Neural cell (in vitro differentiated cells): ENCODE data around the gene EIF2B1. TPM values are rescaled to one million over a fixed set of nuclear protein-coding genes. Genes with fewer than 3 reads are reported as not detected.
"Not testable (repeated sequence)": the region's sequence is repeated elsewhere in the genome, so short reads cannot be mapped to it uniquely, and the experiment has no call there.

Source experiments
- H2AFZ ChIP-seq: fragments of 200-600, 300-800 bp; sonication (generic), shearing (Covaris generic); 2 replicates; pipeline ENCODE4 v1.6.0; 2014; ENCODE audit warnings: low read depth, mild to moderate bottlenecking, antibody characterized with exemption, low read length, moderate library complexity
- H3F3A ChIP-seq: fragments of 200-600 bp; shearing (Covaris generic); 2 replicates; pipeline ENCODE4 v1.6.1; 2016; ENCODE audit warnings: mild to moderate bottlenecking, moderate library complexity, mixed read lengths, antibody characterized with exemption, low read length; ENCODE audit not compliant: insufficient read depth, poor library complexity, severe bottlenecking
- H3K27ac ChIP-seq: fragments of 200-600, 300-800 bp; sonication (generic), shearing (Covaris generic); 2 replicates; pipeline ENCODE4 v1.5.1; 2014; ENCODE audit warnings: mild to moderate bottlenecking, low read length, moderate library complexity
- H3K27me3 ChIP-seq: fragments of 300-800, 200-600 bp; sonication (generic), shearing (Covaris generic); 2 replicates; pipeline ENCODE4 v1.6.0; 2014; ENCODE audit warnings: mild to moderate bottlenecking, low read depth, low read length, moderate library complexity; ENCODE audit not compliant: insufficient read depth
- H3K36me3 ChIP-seq: fragments of 300-800, 200-600 bp; sonication (generic), shearing (Covaris generic); 2 replicates; pipeline ENCODE4 v1.5.1; 2014; ENCODE audit warnings: mild to moderate bottlenecking, antibody characterized with exemption, low read length, moderate library complexity; ENCODE audit not compliant: insufficient read depth
- H3K4me2 ChIP-seq: fragments of 300-800, 200-600 bp; sonication (generic), shearing (Covaris generic); 2 replicates; pipeline ENCODE4 v1.6.0; 2014; ENCODE audit warnings: mild to moderate bottlenecking, low read length
- H3K4me3 ChIP-seq: fragments of 300-800, 200-600 bp; sonication (generic), shearing (Covaris generic); 2 replicates; pipeline ENCODE4 v1.5.1; 2014; ENCODE audit warnings: mild to moderate bottlenecking, low read length, moderate library complexity
- H3K79me2 ChIP-seq: fragments of 200-600 bp; shearing (Covaris generic); replicated peaks from 2 replicates; pipeline ENCODE4 v1.6.0; 2014; ENCODE audit warnings: mild to moderate bottlenecking, low read length, moderate library complexity; ENCODE audit not compliant: insufficient read depth
- H3K9ac ChIP-seq: fragments of 300-800, 200-600 bp; sonication (generic), shearing (Covaris generic); 2 replicates; pipeline ENCODE4 v1.6.1; 2016; ENCODE audit warnings: mild to moderate bottlenecking, low read length, mixed read lengths
- H3K9me2 ChIP-seq: fragments of 200-600 bp; shearing (Covaris generic); 2 replicates; pipeline ENCODE4 v1.6.1; 2016; ENCODE audit warnings: mild to moderate bottlenecking, low read length, mixed read lengths; ENCODE audit not compliant: insufficient read depth
- H3K9me3 ChIP-seq: fragments of 200-600, 300-800 bp; sonication (generic), shearing (Covaris generic); 2 replicates; pipeline ENCODE4 v1.6.1; 2016; ENCODE audit warnings: mild to moderate bottlenecking, mixed run types, low read length, moderate library complexity, mixed read lengths
- H4K20me1 ChIP-seq: fragments of 200-600 bp; shearing (Covaris generic); 2 replicates; pipeline ENCODE4 v1.6.1; 2016; ENCODE audit warnings: mild to moderate bottlenecking, mixed run types; ENCODE audit not compliant: insufficient read depth
- CTCF ChIP-seq: fragments of 450-650 bp; IDR thresholded peaks from 2 replicates; pipeline ENCODE4 v1.5.1; 2014; ENCODE audit warnings: antibody characterized with exemption, mild to moderate bottlenecking, moderate library complexity; ENCODE audit not compliant: poor library complexity, severe bottlenecking
- EP300 ChIP-seq: fragments of 450-650 bp; conservative IDR thresholded peaks from 2 replicates; pipeline ENCODE4 v1.6.1; 2014; ENCODE audit warnings: antibody characterized with exemption, mild to moderate bottlenecking, moderate library complexity; ENCODE audit not compliant: poor library complexity, severe bottlenecking
- EZH2 ChIP-seq: fragments of 200-600, 300-800 bp; shearing (Covaris generic), sonication (generic); IDR thresholded peaks from 2 replicates; pipeline ENCODE4 v1.6.1; 2014; ENCODE audit warnings: antibody characterized with exemption, low read length, borderline replicate concordance, mild to moderate bottlenecking; ENCODE audit not compliant: insufficient read depth, poor library complexity, severe bottlenecking
- MXI1 ChIP-seq: fragments of 450-650 bp; conservative IDR thresholded peaks from 2 replicates; pipeline ENCODE4 v1.6.1; 2014; ENCODE audit warnings: antibody characterized with exemption, mild to moderate bottlenecking; ENCODE audit not compliant: poor library complexity, severe bottlenecking
- POLR2AphosphoS5 ChIP-seq: IDR thresholded peaks from 2 replicates; pipeline ENCODE4 v1.6.1; 2012
- RAD21 ChIP-seq: fragments of 450-650 bp; conservative IDR thresholded peaks from 2 replicates; pipeline ENCODE4 v1.6.1; 2014; ENCODE audit warnings: antibody characterized with exemption, mild to moderate bottlenecking, moderate library complexity
- REST ChIP-seq: IDR thresholded peaks from 2 replicates; pipeline ENCODE4 v1.6.1; 2012; ENCODE audit warnings: borderline replicate concordance
- SMC3 ChIP-seq: fragments of 450-650 bp; conservative IDR thresholded peaks from 2 replicates; pipeline ENCODE4 v1.6.1; 2014; ENCODE audit warnings: antibody characterized with exemption, mild to moderate bottlenecking, moderate library complexity; ENCODE audit not compliant: poor library complexity
- TAF1 ChIP-seq: IDR thresholded peaks from 2 replicates; pipeline ENCODE4 v1.6.1; 2012; ENCODE audit warnings: low read depth
- polyA plus RNA-seq: library from polyadenylated mRNA; depleted of rRNA; stranded (reverse); fragments of >200 nt; gene quantifications from 2 replicates; pipeline ENCODE4 v1.2.3, GENCODE V29; 2014

Gene EIF2B1
- polyA plus RNA-seq, 1 donor from 2014 or later = 59.9 TPM

- H2AFZ ChIP-seq = no peak overlapping the region
- H3K9me2 ChIP-seq = no peaks in the 10 kb centered on the region
- no peak for TF ChIP-seq REST
- TF ChIP-seq TAF1 = no peak
- no peak for TF ChIP-seq POLR2AphosphoS5
- TF ChIP-seq RAD21 = no peak
- TF ChIP-seq EZH2 = no peak
- TF ChIP-seq MXI1 = no peak
- no peak for TF ChIP-seq CTCF
- TF ChIP-seq SMC3 = no peak
- TF ChIP-seq EP300 = no peak
- no peaks in the 10 kb centered on the region for H3F3A ChIP-seq
- H3K36me3 ChIP-seq = no peaks in the 10 kb centered on the region
- peaks cover 26% of the 10 kb centered on the region for H3K79me2 ChIP-seq
- no peak overlapping the region for H3K4me2 ChIP-seq
- H4K20me1 ChIP-seq = no peaks in the 10 kb centered on the region
- H3K9ac ChIP-seq = no peak overlapping the region
- H3K27ac ChIP-seq = no peak overlapping the region
- no peak overlapping the region for H3K4me3 ChIP-seq
- H3K9me3 ChIP-seq = no peaks in the 10 kb centered on the region
- no peaks in the 10 kb centered on the region for H3K27me3 ChIP-seq
Observed at GRCh38 chr12:123607756-123608155, 25.7 kb downstream of the EIF2B1 start.

- peak overlapping the region; percentile 83 for H3K4me3 ChIP-seq
- not testable (repeated sequence) for H3K36me3 ChIP-seq, H3K9ac ChIP-seq, H4K20me1 ChIP-seq, H3K27me3 ChIP-seq, H3K4me2 ChIP-seq, H3K27ac ChIP-seq, H3F3A ChIP-seq, H2AFZ ChIP-seq, H3K9me2 ChIP-seq, H3K9me3 ChIP-seq
- H3K79me2 ChIP-seq = peaks cover 33% of the 10 kb centered on the region
Observed at GRCh38 chr12:123603495-123603894, 30.0 kb downstream of the EIF2B1 start.

- Histone ChIP-seq H3K9ac (peak overlapping the region; percentile 88), H3K27ac (peak overlapping the region; percentile 76), H4K20me1 (no peaks in the 10 kb centered on the region), H3K4me3 (peak overlapping the region; percentile 83), H3K36me3 (no peaks in the 10 kb centered on the region), H3K79me2 (peaks cover 33% of the 10 kb centered on the region), H3K4me2 (peak overlapping the region; percentile 72), H3K27me3 (no peaks in the 10 kb centered on the region), H3K9me3 (no peaks in the 10 kb centered on the region), H3F3A (no peaks in the 10 kb centered on the region), H2AFZ (peak overlapping the region; percentile 85), H3K9me2 (no peaks in the 10 kb centered on the region)
- TF ChIP-seq RAD21 = no peak
- TF ChIP-seq CTCF = no peak
Observed at GRCh38 chr12:123602651-123603195, 30.8 kb downstream of the EIF2B1 start.
